ENCODE data around the gene EYA4. TPM values are rescaled to one million over a fixed set of nuclear protein-coding genes. Genes with fewer than 3 reads are reported as not detected.

The EYA4 gene
- total and polyA plus RNA-seq, 2 donors (not counting 1 experiment from before 2014, with no cell fraction given), result 4.6 to 38.0 TPM

- H3K9me3 ChIP-seq (ENCODE audit: control insufficient read depth, insufficient read depth, low read depth, low read length), result no peaks in the 10 kb centered on the region
- no peak for TF ChIP-seq CTCF (conservative IDR thresholded peaks at IDR 0.05 in 1 of 2, IDR thresholded peaks at IDR 0.05 in 1 of 2; ENCODE audit: low read depth in 1 of 2, low read length in 2 of 2)
- no peak for TF ChIP-seq EZH2 (IDR thresholded peaks at IDR 0.05; ENCODE audit: low read length, missing control alignments)
Observed at GRCh38 chr6:133495205-133495903, 254.2 kb downstream of the EYA4 start.

DNA sequence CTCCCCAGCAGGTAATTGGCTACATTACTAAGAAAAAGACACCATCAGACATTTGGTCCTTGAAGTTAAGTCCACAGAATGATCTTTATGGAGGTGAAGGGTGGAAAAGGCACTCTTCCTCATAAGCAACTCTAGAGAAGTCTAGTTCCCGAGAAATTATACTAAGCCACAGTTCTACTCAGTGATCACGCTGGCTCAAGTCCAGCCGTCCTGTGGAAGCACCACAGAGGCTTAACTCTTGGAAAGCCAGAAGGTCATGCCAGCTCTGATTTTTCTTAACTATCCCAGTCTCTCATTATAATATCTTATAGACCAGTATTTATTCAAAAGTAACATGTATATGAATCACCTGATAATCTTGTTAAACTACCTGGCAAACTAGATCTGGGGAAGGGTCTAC, 258.5 kb downstream of the EYA4 start:
- no peaks in the 10 kb centered on the region for H3K79me2 ChIP-seq (ENCODE audit: control insufficient read depth, insufficient read depth, low read length)
- DNase-seq (ENCODE audit: low read depth in 2 of 2), result no peak
- no peaks in the 10 kb centered on the region for H3K4me1 ChIP-seq (ENCODE audit: control insufficient read depth, extremely low read depth, insufficient read depth, low read length)
- no peaks in the 10 kb centered on the region for H3K27me3 ChIP-seq (ENCODE audit: control insufficient read depth, insufficient read depth, low read length)
- H3K9me3 ChIP-seq (ENCODE audit: control insufficient read depth, insufficient read depth, low read depth, low read length), result no peaks in the 10 kb centered on the region
- H3K4me2 ChIP-seq (ENCODE audit: extremely low read depth, insufficient read depth, low read length), result no peak overlapping the region
- no peaks in the 10 kb centered on the region for H4K20me1 ChIP-seq (ENCODE audit: control insufficient read depth, extremely low read depth, insufficient read depth, low read length)
- H3K27ac ChIP-seq (ENCODE audit: insufficient read depth, low read length), result no peak overlapping the region
- H3K4me3 ChIP-seq (replicated peaks in 1 of 4; ENCODE audit: control extremely low read depth in 1 of 4, insufficient read depth in 1 of 4, low read depth in 3 of 4, low read length in 4 of 4), result no peak overlapping the region
- TF ChIP-seq CTCF (conservative IDR thresholded peaks at IDR 0.05 in 1 of 2, IDR thresholded peaks at IDR 0.05 in 1 of 2; ENCODE audit: low read depth in 1 of 2, low read length in 2 of 2) (peak in 1 of 2 donors; percentile 0), EZH2 (IDR thresholded peaks at IDR 0.05; ENCODE audit: low read length, missing control alignments) (no peak)
- no peaks in the 10 kb centered on the region for H3K36me3 ChIP-seq (ENCODE audit: control insufficient read depth, insufficient read depth, low read length)
- no peak overlapping the region for H3K9ac ChIP-seq (ENCODE audit: insufficient read depth, low read length)
- H2AFZ ChIP-seq (ENCODE audit: low read length), result no peak overlapping the region

More at GRCh38 chr6:133495205-133495903, 254.2 kb downstream of the EYA4 start:
- H2AFZ ChIP-seq (ENCODE audit: low read length), result no peak overlapping the region
- no peaks in the 10 kb centered on the region for H3K4me1 ChIP-seq (ENCODE audit: control insufficient read depth, extremely low read depth, insufficient read depth, low read length)
- no peak overlapping the region for H3K27ac ChIP-seq (ENCODE audit: insufficient read depth, low read length)
- no peak overlapping the region for H3K4me2 ChIP-seq (ENCODE audit: extremely low read depth, insufficient read depth, low read length)
- H3K36me3 ChIP-seq (ENCODE audit: control insufficient read depth, insufficient read depth, low read length), result no peaks in the 10 kb centered on the region
- no peaks in the 10 kb centered on the region for H4K20me1 ChIP-seq (ENCODE audit: control insufficient read depth, extremely low read depth, insufficient read depth, low read length)
- no peaks in the 10 kb centered on the region for H3K79me2 ChIP-seq (ENCODE audit: control insufficient read depth, insufficient read depth, low read length)
- no peaks in the 10 kb centered on the region for H3K27me3 ChIP-seq (ENCODE audit: control insufficient read depth, insufficient read depth, low read length)
- no peak for DNase-seq (ENCODE audit: low read depth in 2 of 2)
- no peak overlapping the region for H3K4me3 ChIP-seq (replicated peaks in 1 of 4; ENCODE audit: control extremely low read depth in 1 of 4, insufficient read depth in 1 of 4, low read depth in 3 of 4, low read length in 4 of 4)
- no peak overlapping the region for H3K9ac ChIP-seq (ENCODE audit: insufficient read depth, low read length)

- H3K79me2 ChIP-seq (ENCODE audit: control insufficient read depth, insufficient read depth, low read length), result no peaks in the 10 kb centered on the region
- TF ChIP-seq CTCF (conservative IDR thresholded peaks at IDR 0.05 in 1 of 2, IDR thresholded peaks at IDR 0.05 in 1 of 2; ENCODE audit: low read depth in 1 of 2, low read length in 2 of 2) (no peak), EZH2 (IDR thresholded peaks at IDR 0.05; ENCODE audit: low read length, missing control alignments) (no peak)
- H3K4me1 ChIP-seq (ENCODE audit: control insufficient read depth, extremely low read depth, insufficient read depth, low read length), result no peaks in the 10 kb centered on the region
- no peak overlapping the region for H3K27ac ChIP-seq (ENCODE audit: insufficient read depth, low read length)
- DNase-seq (ENCODE audit: low read depth in 2 of 2), result peak in 1 of 2 donors; percentile 11
- H3K9ac ChIP-seq (ENCODE audit: insufficient read depth, low read length), result no peak overlapping the region
- H3K27me3 ChIP-seq (ENCODE audit: control insufficient read depth, insufficient read depth, low read length), result no peaks in the 10 kb centered on the region
- no peaks in the 10 kb centered on the region for H3K9me3 ChIP-seq (ENCODE audit: control insufficient read depth, insufficient read depth, low read depth, low read length)
- H3K4me2 ChIP-seq (ENCODE audit: extremely low read depth, insufficient read depth, low read length), result no peak overlapping the region
- H2AFZ ChIP-seq (ENCODE audit: low read length), result no peak overlapping the region
- H3K36me3 ChIP-seq (ENCODE audit: control insufficient read depth, insufficient read depth, low read length), result no peaks in the 10 kb centered on the region
- H4K20me1 ChIP-seq (ENCODE audit: control insufficient read depth, extremely low read depth, insufficient read depth, low read length), result no peaks in the 10 kb centered on the region
- no peak overlapping the region for H3K4me3 ChIP-seq (replicated peaks in 1 of 4; ENCODE audit: control extremely low read depth in 1 of 4, insufficient read depth in 1 of 4, low read depth in 3 of 4, low read length in 4 of 4)
Observed at GRCh38 chr6:133501675-133502270, 260.6 kb downstream of the EYA4 start.
